GM04504 (cell line): ENCODE results near the gene ALDOC.

Experiments
- DNase-seq: peaks from one replicate; pipeline ENCODE4 v3.0.0-alpha.2; 2012; ENCODE audit warnings: low read depth

Gene ALDOC

GRCh38 chr17:28552176-28552999, 24.3 kb downstream of the ALDOC start, which contains the start of gene UNC119:
UNC119 (minus strand) TSS chr17:28552624; CDS start chr17:28552557, 67 bp downstream.
- no peak for DNase-seq

DNA sequence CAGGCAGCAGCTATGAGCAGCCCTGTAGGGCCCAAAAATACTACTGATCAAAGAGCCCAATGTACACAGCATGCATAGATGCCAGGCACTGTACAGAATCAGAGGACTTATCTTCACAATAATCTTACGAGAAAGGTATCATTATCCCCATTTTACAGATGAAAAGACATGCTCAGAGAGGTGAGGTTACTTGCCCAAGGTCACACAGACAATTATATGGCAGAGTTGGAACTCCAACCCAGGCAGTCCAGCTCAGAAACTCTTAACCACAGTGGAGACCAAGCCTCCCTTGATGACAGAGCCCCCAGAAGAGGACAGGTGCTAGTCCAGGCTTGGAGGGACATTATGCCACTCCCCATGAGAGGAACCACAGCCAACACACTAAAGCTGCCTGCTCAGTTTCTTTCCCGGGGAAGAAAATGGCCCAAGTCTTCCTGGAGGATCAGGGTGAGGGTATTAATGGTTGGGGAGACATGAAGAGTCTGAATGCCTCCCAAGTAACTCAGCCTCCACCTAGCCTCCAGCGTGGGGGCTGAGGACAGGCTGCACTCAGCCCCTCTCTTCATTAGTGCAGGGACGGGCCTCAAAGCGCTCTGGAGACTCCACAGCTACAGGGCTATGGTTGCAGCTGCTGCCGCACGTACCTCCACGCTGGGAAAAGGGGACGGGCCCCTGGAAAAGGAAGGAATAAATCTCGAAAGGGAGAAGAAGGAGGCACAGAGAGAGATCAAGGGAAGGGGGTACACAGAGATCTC, 25.1 kb downstream of the ALDOC start:
- DNase-seq = no peak

- no peak for DNase-seq
Observed at GRCh38 chr17:28550858-28551257, 25.8 kb downstream of the ALDOC start.

DNA sequence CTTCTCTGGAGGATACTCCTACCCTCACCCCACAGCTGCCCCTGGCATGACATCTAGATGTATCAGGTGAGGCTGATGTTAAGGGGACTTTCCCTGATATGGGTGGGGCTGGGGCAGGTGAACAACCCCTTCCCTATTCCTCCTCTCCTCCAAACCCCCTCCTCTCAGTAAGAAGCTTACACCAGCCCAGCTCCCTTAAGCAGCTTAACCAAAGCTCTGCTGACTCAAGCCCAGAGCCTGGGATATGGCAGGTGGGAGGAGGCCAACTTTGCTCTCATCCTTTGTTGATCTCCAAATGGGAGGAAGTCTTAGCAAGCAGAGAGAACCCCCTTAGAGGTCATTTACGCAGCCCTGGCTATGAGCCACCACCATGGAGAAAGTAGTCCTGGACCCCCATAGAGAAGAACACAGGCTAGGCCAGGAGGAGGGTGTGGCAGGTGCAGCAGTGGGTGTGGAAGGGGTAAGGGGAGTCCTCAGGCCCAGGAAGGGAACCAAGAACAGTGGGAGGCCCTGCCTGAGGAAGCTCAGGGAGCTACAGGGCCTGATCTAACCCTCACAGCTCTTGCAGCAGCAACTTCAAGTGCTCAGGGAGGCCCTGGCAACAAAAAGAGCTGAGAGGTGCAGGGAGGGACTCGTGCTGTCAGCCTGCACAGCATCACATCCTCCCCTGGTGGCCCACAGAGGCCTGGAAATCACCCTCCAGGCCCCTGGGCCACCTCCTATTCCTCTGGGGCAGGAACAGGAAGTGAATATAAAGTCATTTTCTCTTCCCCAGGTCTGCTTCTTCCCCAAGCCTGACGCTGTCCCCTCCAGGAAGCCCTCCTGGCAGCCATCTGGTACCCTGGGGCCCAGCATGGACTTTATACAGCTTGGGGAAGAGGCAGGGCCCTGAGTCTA, 27.2 kb downstream of the ALDOC start:
- no peak for DNase-seq

DNA sequence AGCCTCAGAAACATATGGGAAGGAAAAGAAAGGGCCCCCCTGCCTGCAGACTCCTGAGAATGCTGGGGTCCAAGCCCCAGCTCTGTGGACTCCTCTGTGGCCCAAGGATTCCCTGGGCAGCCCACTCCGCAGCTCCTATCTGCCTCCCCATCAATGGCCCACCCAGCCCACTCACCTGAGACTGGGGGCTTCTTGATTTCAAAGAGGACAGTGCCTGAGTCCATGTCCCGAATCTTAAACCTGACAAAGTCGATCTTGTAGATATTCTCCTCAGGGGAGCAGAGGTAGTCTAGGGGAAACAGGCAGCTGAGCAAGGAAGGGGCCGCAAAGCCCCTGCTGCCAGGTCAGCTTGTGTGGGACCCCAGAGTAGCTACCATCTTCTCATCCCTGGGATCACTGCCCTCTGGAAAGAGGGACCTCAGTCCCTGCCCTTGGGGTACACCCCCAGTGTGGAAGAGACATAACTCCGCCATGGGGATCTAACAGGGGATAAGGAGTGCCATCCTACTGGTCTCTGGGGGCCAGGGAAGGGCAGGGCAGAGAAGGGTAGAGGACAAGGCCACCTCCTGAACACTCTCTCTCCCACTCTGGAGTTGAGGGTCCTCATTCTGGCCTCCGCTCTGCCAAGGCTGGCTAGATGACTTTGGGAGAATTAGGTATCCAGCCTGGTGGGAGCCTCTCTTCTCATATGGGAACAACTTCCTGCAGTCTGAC, 28.1 kb downstream of the ALDOC start:
- no peak for DNase-seq

DNA sequence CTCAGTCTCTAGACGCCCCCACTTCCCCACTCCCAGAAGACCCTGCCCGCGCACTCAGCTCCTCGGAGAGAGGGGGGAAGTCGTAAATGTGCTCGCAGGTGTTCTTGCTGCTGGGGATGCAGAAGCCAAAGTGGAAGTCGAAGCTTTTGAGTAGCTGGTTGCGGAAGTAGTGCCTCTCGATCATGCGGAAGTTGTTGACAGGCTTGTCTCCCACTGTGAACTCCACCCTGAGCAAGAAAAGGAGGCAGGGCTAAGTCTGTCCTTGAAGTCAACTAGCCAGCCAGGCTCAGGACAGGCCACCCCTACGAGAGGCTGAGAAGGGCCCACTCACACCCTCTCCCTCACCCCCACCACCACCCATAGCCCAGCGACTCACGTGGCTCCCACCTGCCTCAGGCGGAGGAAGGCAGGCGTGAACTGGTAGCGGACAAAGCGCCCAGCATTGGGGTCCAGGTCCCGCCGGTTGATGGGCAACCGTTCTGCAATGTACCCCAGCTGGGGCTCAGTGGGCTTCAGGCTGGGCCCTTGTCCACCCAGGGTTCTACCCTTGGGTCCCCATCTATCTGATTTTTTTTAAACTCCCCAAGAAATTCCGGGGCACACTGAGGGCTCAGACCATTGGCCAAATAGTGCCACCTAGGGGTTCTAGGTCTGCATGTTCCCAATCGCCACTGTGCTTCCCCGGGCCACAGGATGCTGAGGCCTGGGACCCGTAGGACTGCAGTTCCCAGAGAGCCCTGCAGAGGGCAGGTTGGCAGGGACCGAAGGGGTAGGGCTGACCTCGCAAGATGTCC, 28.9 kb downstream of the ALDOC start:
- DNase-seq = no peak

DNA sequence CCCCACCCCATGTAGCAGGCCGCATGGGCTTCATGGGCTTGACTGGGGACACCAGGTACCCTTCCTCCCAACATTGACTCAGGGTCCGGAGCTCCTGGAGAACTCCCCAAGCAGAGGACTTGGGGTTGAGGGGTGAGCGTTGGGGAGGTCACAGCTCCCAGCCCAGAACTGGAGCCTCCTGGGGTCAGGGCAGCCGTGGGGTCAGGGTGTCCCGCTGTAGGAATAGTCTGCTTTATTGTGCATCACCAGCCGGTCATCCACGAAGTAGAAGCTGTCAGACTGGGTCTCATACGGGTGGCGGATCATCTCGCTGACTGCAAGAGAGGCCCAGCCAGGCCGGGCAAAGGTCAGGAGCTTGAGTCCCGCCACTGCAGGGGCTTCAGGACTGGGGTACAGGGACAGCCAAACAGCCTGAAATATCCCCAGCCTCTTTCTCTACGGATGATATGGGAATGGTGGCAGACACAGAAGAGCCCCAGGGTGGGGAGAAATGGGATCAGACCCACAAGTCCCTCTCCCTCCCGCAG, 29.5 kb downstream of the ALDOC start:
- no peak for DNase-seq

GRCh38 chr17:28545787-28546415, 30.8 kb downstream of the ALDOC start:
- DNase-seq = no peak

DNA sequence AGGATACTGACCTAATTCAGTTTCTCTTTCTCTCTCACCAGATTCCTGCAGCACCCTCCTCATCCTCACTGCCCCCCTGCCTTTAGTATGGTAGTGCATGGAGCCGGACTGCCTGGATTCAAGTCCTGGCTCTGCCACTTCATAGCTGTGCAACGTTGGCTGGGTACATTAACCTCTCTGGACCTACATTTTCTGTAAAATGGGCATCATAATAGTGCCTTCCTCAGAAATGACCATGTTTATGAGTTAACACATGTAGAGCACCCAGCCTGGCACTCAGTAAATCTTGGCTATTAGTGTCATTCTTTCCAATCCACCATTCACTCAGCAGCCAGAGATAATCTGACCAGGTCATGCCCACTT, 31.6 kb downstream of the ALDOC start:
- DNase-seq = no peak

- no peak for DNase-seq
Observed at GRCh38 chr17:28544402-28545140, 32.1 kb downstream of the ALDOC start.

- DNase-seq = no peak
Observed at GRCh38 chr17:28541439-28541838, 35.3 kb downstream of the ALDOC start.

- DNase-seq = no peak
Observed at GRCh38 chr17:28540231-28540630, 36.5 kb downstream of the ALDOC start.

- DNase-seq = no peak
Observed at GRCh38 chr17:28538296-28538895, 38.3 kb downstream of the ALDOC start.

- DNase-seq = no peak
Observed at GRCh38 chr17:28537219-28537610, 39.5 kb downstream of the ALDOC start.

DNA sequence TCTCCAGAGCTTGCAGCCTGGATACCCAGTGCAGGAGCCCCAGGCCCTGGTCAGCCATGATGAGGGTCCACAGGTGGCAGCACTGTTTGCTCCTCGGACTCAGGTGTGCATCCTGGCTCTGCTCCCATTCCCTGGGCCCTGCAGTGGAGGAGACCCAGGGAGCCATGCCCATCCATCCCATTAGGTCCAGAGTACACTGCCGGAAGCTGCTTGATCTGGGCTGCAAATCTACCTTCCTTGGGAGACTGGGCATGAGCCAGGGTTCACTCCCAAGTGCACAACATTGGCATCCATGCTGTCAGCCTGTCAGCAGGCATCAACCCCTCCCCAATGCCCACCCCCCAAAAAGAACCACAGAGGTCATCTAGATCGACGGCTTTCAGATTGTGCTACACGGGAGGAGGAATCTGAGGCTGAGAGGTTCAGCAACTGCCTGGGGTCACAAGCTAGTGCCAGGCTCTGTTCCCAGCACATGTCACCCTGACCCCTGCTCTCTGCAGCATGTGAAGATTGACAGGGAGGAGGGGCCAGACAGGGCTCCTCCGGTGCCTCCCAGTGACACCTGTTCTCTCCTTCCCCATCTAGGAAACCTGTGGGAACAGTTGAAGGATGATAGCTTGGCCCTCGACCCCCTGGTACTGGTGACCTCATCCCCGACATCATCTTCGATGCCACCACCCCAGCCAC, 40.0 kb downstream of the ALDOC start:
- no peak for DNase-seq

- no peak for DNase-seq
Observed at GRCh38 chr17:28534740-28535375, 41.8 kb downstream of the ALDOC start.

DNA sequence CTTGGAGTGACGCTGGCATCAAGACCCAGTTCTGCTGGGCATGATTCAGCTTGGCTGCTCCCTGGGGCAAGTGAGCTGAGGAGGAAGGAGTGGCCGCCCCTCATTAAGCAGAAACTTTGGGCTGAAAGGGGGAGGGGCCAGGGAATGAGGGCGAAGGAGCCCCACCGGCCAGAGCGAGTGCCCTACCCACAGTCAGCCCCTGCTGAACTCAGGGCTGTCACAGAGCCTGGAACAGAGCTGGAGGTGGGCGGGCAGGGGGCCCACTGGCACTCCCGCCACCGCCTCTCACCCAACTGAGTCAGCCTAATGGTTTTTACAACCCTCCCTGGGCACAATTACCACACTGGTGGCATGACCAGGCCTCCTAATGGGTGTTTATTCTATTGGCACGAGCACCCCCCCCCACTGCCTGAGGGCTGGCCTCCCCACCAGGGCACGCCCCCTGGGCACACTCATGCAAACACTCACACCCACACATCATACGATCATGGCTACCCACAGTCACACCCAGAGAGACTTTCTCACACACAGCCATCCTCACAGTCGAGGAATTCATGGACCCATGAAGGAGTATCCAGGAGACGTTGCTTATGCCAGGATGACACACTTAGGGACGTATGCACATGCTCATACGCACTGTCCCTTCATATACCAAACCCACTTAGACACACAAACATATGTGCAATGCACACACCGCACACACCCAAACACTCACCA, 43.4 kb downstream of the ALDOC start:
- no peak for DNase-seq
